ENCODE results near the gene UBAP2L.

DNA sequence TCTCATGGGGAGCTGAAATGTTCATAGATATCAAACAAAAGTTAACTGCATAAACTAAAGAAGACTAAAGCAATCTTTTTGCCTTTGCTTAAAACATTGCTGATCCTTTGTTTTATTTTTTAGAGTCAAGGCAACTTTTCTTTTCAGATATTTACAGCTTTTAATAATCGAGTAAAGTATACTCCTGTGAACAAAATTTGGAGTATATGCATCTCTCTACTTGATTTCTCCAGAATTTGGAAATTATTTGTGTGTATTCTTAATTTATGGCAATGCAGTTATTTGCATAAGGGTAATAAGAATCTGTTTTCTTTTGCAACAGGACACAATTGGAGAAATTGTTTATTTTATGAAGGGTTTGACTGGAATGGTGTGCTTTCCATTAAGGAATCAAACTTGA, 95.9 kb downstream of the UBAP2L start:
- TF ChIP-seq, protein P1, sequence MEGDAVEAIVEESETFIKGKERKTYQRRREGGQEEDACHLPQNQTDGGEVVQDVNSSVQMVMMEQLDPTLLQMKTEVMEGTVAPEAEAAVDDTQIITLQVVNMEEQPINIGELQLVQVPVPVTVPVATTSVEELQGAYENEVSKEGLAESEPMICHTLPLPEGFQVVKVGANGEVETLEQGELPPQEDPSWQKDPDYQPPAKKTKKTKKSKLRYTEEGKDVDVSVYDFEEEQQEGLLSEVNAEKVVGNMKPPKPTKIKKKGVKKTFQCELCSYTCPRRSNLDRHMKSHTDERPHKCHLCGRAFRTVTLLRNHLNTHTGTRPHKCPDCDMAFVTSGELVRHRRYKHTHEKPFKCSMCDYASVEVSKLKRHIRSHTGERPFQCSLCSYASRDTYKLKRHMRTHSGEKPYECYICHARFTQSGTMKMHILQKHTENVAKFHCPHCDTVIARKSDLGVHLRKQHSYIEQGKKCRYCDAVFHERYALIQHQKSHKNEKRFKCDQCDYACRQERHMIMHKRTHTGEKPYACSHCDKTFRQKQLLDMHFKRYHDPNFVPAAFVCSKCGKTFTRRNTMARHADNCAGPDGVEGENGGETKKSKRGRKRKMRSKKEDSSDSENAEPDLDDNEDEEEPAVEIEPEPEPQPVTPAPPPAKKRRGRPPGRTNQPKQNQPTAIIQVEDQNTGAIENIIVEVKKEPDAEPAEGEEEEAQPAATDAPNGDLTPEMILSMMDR (IDR thresholded peaks at IDR 0.05) = no peak
- TF ChIP-seq POLR2A (IDR thresholded peaks at IDR 0.05) = no peak
